Duodenal mucosa (tissue), 2 donors: ENCODE measurements around the gene ADAMTS7.
"Not testable (repeated sequence)": the region's sequence is repeated elsewhere in the genome, so short reads cannot be mapped to it uniquely, and the experiment has no call there.

ENCODE experiments used
- H3K27ac ChIP-seq: one replicate; pipeline ENCODE4 v1.7.0; 2013; ENCODE audit warnings: low read depth, low read length
- H3K27me3 ChIP-seq, 2 donors: one replicate each; pipeline ENCODE4 v1.7.0; 2013; ENCODE audit warnings: low read length in 2 of 2, control low read depth in 1 of 2; ENCODE audit not compliant: insufficient read depth in 2 of 2, control insufficient read depth in 1 of 2
- H3K36me3 ChIP-seq, 2 donors: one replicate each; pipeline ENCODE4 v1.7.0; 2013; ENCODE audit warnings: low read length in 2 of 2, control low read depth in 1 of 2; ENCODE audit not compliant: insufficient read depth in 2 of 2, control insufficient read depth in 1 of 2
- H3K4me1 ChIP-seq, 2 donors: one replicate each; pipeline ENCODE4 v1.7.0; 2013; ENCODE audit warnings: low read length in 2 of 2, control low read depth in 1 of 2; ENCODE audit not compliant: insufficient read depth in 2 of 2, control insufficient read depth in 1 of 2
- H3K4me3 ChIP-seq, 2 donors: one replicate each; pipeline ENCODE4 v1.7.0; 2013; ENCODE audit warnings: low read length in 2 of 2, low read depth in 1 of 2
- H3K9ac ChIP-seq, 2 donors: one replicate each; pipeline ENCODE4 v1.7.0; 2013; ENCODE audit warnings: low read length in 2 of 2, low read depth in 1 of 2
- H3K9me3 ChIP-seq, 2 donors: one replicate each; pipeline ENCODE4 v1.7.0; 2013; ENCODE audit warnings: low read length in 2 of 2, control low read depth in 1 of 2; ENCODE audit not compliant: control insufficient read depth in 1 of 2

Gene ADAMTS7

GRCh38 chr15:78811124-78811824, at the start of gene ADAMTS7:
Gene ADAMTS7 (minus strand): TSS chr15:78811464. CDS start chr15:78811220, 244 bp downstream.
- peak within 1 kb of the TSS; percentile 48 for H3K27ac ChIP-seq
- H3K9ac ChIP-seq = peak within 1 kb of the TSS in 1 of 2 donors; percentile 49
- no peaks in the 10 kb centered on the region for H3K36me3 ChIP-seq
- H3K4me1 ChIP-seq = peaks cover 4 to 8% of the 10 kb centered on the region in 2 donors
- peaks cover 21 to 31% of the 10 kb centered on the region in 2 donors for H3K27me3 ChIP-seq
- H3K4me3 ChIP-seq = peak within 1 kb of the TSS; percentile 54
- peaks cover 0 to 5% of the 10 kb centered on the region in 2 donors for H3K9me3 ChIP-seq

- no peak overlapping the region for H3K27ac ChIP-seq
- peak overlapping the region; percentile 49 to 65 for H3K9ac ChIP-seq
- H3K4me3 ChIP-seq = peak overlapping the region; percentile 68 to 76
- no peaks in the 10 kb centered on the region for H3K4me1 ChIP-seq
- H3K36me3 ChIP-seq = no peaks in the 10 kb centered on the region
- no peaks in the 10 kb centered on the region for H3K9me3 ChIP-seq
- H3K27me3 ChIP-seq = no peaks in the 10 kb centered on the region
Observed at GRCh38 chr15:78859971-78860719, 48.9 kb upstream of the ADAMTS7 start.

- H3K9me3 ChIP-seq = no peaks in the 10 kb centered on the region
- H3K4me3 ChIP-seq = no peak overlapping the region
- no peak overlapping the region for H3K27ac ChIP-seq
- no peaks in the 10 kb centered on the region for H3K27me3 ChIP-seq
- no peaks in the 10 kb centered on the region for H3K36me3 ChIP-seq
- H3K9ac ChIP-seq = no peak overlapping the region
- no peaks in the 10 kb centered on the region for H3K4me1 ChIP-seq
Observed at GRCh38 chr15:78855746-78856145, 44.5 kb upstream of the ADAMTS7 start.

GRCh38 chr15:78854833-78855372, 43.6 kb upstream of the ADAMTS7 start:
- no peaks in the 10 kb centered on the region for H3K4me1 ChIP-seq
- H3K27ac ChIP-seq = no peak overlapping the region
- H3K36me3 ChIP-seq = no peaks in the 10 kb centered on the region
- H3K9ac ChIP-seq = no peak overlapping the region
- no peaks in the 10 kb centered on the region for H3K9me3 ChIP-seq
- H3K4me3 ChIP-seq = no peak overlapping the region
- H3K27me3 ChIP-seq = no peaks in the 10 kb centered on the region

GRCh38 chr15:78853500-78853899, 42.2 kb upstream of the ADAMTS7 start:
- H3K4me1 ChIP-seq = no peaks in the 10 kb centered on the region
- no peaks in the 10 kb centered on the region for H3K9me3 ChIP-seq
- H3K27ac ChIP-seq = no peak overlapping the region
- H3K4me3 ChIP-seq = no peak overlapping the region
- no peaks in the 10 kb centered on the region for H3K27me3 ChIP-seq
- no peaks in the 10 kb centered on the region for H3K36me3 ChIP-seq
- H3K9ac ChIP-seq = no peak overlapping the region

- Histone ChIP-seq H3K27ac (no peak overlapping the region), H3K36me3 (no peaks in the 10 kb centered on the region), H3K9me3 (no peaks in the 10 kb centered on the region), H3K4me1 (no peaks in the 10 kb centered on the region), H3K4me3 (no peak overlapping the region), H3K27me3 (no peaks in the 10 kb centered on the region), H3K9ac (no peak overlapping the region)
Observed at GRCh38 chr15:78850941-78851755, 39.9 kb upstream of the ADAMTS7 start.

GRCh38 chr15:78850352-78850751, 39.1 kb upstream of the ADAMTS7 start:
- H3K36me3 ChIP-seq = no peaks in the 10 kb centered on the region
- H3K9ac ChIP-seq = no peak overlapping the region
- no peak overlapping the region for H3K4me3 ChIP-seq
- H3K27me3 ChIP-seq = no peaks in the 10 kb centered on the region
- no peak overlapping the region for H3K27ac ChIP-seq
- no peaks in the 10 kb centered on the region for H3K9me3 ChIP-seq
- H3K4me1 ChIP-seq = no peaks in the 10 kb centered on the region

GRCh38 chr15:78847387-78847906, 36.2 kb upstream of the ADAMTS7 start:
- H3K36me3 ChIP-seq, H3K9me3 ChIP-seq, H3K9ac ChIP-seq, H3K27me3 ChIP-seq, H3K27ac ChIP-seq, H3K4me3 ChIP-seq, H3K4me1 ChIP-seq: not testable (repeated sequence)

GRCh38 chr15:78846906-78847305, 35.6 kb upstream of the ADAMTS7 start:
- not testable (repeated sequence) for H3K4me3 ChIP-seq

More at GRCh38 chr15:78846906-78847305, 35.6 kb upstream of the ADAMTS7 start:
- not testable (repeated sequence) for H3K9ac ChIP-seq, H3K36me3 ChIP-seq, H3K27ac ChIP-seq, H3K4me1 ChIP-seq, H3K9me3 ChIP-seq, H3K27me3 ChIP-seq
